Sigmoid colon (tissue), 4 donors: ENCODE measurements around the gene RSPRY1.

Experiments used
- EP300 ChIP-seq, 4 donors: sonication (generic); formaldehyde crosslinking; IDR thresholded peaks; one replicate each; pipeline ENCODE4 v1.6.1; 2017; ENCODE audit warnings: antibody characterized with exemption in 4 of 4
- POLR2A ChIP-seq, 2 donors: fragments of 450-650 bp; IDR thresholded peaks; one replicate each; pipeline ENCODE4 v1.6.1; 2016; ENCODE audit warnings: antibody characterized with exemption in 2 of 2, mild to moderate bottlenecking in 2 of 2, moderate library complexity in 2 of 2
- TF ChIP-seq, protein P1 (sequence below), 4 experiments: fragments of 450-650 bp in 3 of 4; fragments of 200-600 bp in 1 of 4; IDR thresholded peaks; one replicate each; pipeline ENCODE4 v1.5.1; 2016 to 2019; ENCODE audit warnings: antibody characterized with exemption in 4 of 4, mild to moderate bottlenecking in 3 of 4, moderate library complexity in 2 of 4

DNA sequence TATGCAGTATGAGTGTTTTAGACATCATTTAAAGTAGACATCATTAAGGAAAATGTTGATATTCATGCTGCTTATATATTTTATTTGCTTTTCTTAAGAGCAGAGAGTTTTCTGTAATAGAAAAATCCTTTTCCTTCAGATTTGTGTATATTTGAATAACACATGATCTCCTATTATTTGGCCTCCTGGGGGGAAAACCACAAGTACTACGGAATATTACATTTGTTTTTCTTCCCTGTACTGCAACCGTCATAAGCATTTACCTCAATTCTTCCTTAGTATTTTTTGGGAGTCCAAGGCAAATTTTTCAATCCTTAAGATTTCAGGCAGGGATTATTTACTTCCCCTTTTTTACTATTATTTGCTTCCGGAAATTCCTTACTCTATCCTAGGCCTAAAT, 6.0 kb downstream of the RSPRY1 start:
- TF ChIP-seq, protein P1, sequence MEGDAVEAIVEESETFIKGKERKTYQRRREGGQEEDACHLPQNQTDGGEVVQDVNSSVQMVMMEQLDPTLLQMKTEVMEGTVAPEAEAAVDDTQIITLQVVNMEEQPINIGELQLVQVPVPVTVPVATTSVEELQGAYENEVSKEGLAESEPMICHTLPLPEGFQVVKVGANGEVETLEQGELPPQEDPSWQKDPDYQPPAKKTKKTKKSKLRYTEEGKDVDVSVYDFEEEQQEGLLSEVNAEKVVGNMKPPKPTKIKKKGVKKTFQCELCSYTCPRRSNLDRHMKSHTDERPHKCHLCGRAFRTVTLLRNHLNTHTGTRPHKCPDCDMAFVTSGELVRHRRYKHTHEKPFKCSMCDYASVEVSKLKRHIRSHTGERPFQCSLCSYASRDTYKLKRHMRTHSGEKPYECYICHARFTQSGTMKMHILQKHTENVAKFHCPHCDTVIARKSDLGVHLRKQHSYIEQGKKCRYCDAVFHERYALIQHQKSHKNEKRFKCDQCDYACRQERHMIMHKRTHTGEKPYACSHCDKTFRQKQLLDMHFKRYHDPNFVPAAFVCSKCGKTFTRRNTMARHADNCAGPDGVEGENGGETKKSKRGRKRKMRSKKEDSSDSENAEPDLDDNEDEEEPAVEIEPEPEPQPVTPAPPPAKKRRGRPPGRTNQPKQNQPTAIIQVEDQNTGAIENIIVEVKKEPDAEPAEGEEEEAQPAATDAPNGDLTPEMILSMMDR (IDR thresholded peaks at IDR 0.05): no peak
- no peak for TF ChIP-seq POLR2A (IDR thresholded peaks at IDR 0.05)
- TF ChIP-seq EP300 (IDR thresholded peaks at IDR 0.05): no peak
